HCT116 (cell line): ENCODE measurements around the gene DENND6A.

Experiments
- CEBPB ChIP-seq: IDR thresholded peaks from 2 replicates; pipeline ENCODE4 v1.6.1; 2012; ENCODE audit warnings: low read depth
- CTCF ChIP-seq, 3 experiments: fragments of 200-600 bp in 1 of 3; sonication (generic) in 1 of 3; IDR thresholded peaks in 2 of 3; conservative IDR thresholded peaks in 1 of 3; 2 replicates each; pipeline ENCODE4 v1.5.1; 2012 to 2017; ENCODE audit warnings: low read depth in 2 of 3, low read length in 2 of 3, antibody characterized with exemption in 1 of 3, borderline replicate concordance in 1 of 3, control low read depth in 1 of 3, mild to moderate bottlenecking in 1 of 3, mixed read lengths in 1 of 3, mixed run types in 1 of 3, moderate library complexity in 1 of 3; ENCODE audit not compliant: insufficient read depth in 1 of 3
- ELF1 ChIP-seq: IDR thresholded peaks from 2 replicates; pipeline ENCODE4 v1.6.1; 2012; ENCODE audit warnings: low read depth, borderline replicate concordance
- POLR2A ChIP-seq: IDR thresholded peaks from 2 replicates; pipeline ENCODE4 v1.7.0; 2011; ENCODE audit warnings: borderline replicate concordance; ENCODE audit not compliant: insufficient read depth, insufficient read length; ENCODE audit errors: extremely low read depth

- TF ChIP-seq ELF1 (no peak), POLR2A (no peak), CEBPB (no peak), CTCF (IDR thresholded peaks at IDR 0.05 in 2 of 3, conservative IDR thresholded peaks at IDR 0.05 in 1 of 3; ENCODE audit: borderline replicate concordance in 1 of 3, insufficient read depth in 1 of 3, low read depth in 2 of 3, low read length in 2 of 3) (no peak)
These were observed 3.4 kb downstream of the DENND6A start for GRCh38 chr3:57689367-57690053.
